ENCODE results near the gene NFIB.

Gene NFIB

DNA sequence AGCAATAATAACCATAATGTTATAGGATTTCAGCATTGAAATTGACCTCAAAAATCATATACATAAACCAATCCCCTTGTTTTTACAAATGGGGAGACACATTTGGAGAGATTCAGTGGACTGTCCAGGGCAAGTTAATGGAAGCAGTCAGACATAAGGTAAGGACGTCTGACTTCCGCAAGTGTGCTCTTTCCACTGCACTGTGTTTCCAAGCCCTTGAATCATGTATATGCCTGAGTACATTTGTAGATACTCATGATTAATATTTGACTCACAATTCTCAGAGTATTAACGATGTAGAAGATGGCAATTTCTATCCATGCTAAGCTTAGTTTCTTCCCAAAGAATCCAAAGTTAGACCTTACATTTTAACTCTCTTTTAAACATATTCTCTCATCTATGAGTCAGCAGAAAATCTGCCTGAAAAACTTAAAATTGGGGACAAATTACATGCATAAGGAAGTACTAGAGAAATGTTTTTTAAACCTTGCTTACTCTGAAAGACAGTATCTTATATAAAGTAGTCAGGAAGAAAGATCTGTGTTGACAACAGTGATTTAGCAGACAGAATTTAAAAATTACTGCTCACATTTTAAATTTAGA lies 165.3 kb downstream of the NFIB start:
- H3K79me2 ChIP-seq (ENCODE audit: low read length) = no peaks in the 10 kb centered on the region
- TF ChIP-seq, protein P1, sequence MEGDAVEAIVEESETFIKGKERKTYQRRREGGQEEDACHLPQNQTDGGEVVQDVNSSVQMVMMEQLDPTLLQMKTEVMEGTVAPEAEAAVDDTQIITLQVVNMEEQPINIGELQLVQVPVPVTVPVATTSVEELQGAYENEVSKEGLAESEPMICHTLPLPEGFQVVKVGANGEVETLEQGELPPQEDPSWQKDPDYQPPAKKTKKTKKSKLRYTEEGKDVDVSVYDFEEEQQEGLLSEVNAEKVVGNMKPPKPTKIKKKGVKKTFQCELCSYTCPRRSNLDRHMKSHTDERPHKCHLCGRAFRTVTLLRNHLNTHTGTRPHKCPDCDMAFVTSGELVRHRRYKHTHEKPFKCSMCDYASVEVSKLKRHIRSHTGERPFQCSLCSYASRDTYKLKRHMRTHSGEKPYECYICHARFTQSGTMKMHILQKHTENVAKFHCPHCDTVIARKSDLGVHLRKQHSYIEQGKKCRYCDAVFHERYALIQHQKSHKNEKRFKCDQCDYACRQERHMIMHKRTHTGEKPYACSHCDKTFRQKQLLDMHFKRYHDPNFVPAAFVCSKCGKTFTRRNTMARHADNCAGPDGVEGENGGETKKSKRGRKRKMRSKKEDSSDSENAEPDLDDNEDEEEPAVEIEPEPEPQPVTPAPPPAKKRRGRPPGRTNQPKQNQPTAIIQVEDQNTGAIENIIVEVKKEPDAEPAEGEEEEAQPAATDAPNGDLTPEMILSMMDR (IDR thresholded peaks at IDR 0.05; ENCODE audit: low read length) = no peak
- TF ChIP-seq EZH2 (optimal IDR thresholded peaks at IDR 0.05; ENCODE audit: low read depth, low read length) (no peak), EZH2phosphoT487 (IDR thresholded peaks at IDR 0.05; ENCODE audit: low read length) (no peak)
- no peak for DNase-seq
- no peaks in the 10 kb centered on the region for H3K9me3 ChIP-seq (replicated peaks; ENCODE audit: insufficient read depth, low read length)
- no peaks in the 10 kb centered on the region for H3K36me3 ChIP-seq (replicated peaks; ENCODE audit: insufficient read depth, low read length)
- H3K4me2 ChIP-seq (ENCODE audit: low read depth, low read length) = no peak overlapping the region
- no peak overlapping the region for H2AFZ ChIP-seq (ENCODE audit: low read length)
- no peaks in the 10 kb centered on the region for H3K27me3 ChIP-seq (replicated peaks; ENCODE audit: insufficient read depth, low read length)
- no peak overlapping the region for H3K4me3 ChIP-seq (ENCODE audit: low read length)
- H3F3A ChIP-seq (ENCODE audit: insufficient read depth, low read length) = no peaks in the 10 kb centered on the region
- H4K20me1 ChIP-seq (ENCODE audit: insufficient read depth, low read length) = no peaks in the 10 kb centered on the region
- H3K4me1 ChIP-seq (ENCODE audit: low read length) = no peaks in the 10 kb centered on the region
- no peak overlapping the region for H3K27ac ChIP-seq (ENCODE audit: low read length)
- no peaks in the 10 kb centered on the region for H3K9me2 ChIP-seq (replicated peaks; ENCODE audit: insufficient read depth, low read length)
- no peak overlapping the region for H3K9ac ChIP-seq (ENCODE audit: low read length)

DNA sequence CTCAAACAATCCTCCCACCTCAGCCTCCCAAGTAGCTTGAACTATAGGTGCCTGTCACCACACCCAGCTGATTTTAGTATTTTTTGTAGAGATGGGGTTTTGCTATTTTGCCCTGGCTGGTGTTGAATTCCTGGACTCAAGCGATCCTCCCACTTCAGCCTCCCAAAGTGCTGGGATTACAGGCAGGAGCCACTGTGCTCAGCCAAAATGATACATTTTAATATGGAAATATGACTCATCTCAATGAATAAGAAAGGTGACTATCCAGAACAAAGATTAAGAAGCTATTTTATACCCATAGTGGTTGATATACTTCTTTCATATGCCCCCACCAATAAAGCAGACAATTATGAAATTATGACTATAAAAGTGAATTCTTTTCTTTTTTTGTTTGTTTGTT lies 166.2 kb downstream of the NFIB start:
- Histone ChIP-seq H2AFZ (ENCODE audit: low read length) (no peak overlapping the region), H3K4me1 (ENCODE audit: low read length) (no peaks in the 10 kb centered on the region), H3K4me3 (ENCODE audit: low read length) (no peak overlapping the region), H3F3A (ENCODE audit: insufficient read depth, low read length) (no peaks in the 10 kb centered on the region), H3K4me2 (ENCODE audit: low read depth, low read length) (no peak overlapping the region), H4K20me1 (ENCODE audit: insufficient read depth, low read length) (no peaks in the 10 kb centered on the region), H3K36me3 (replicated peaks; ENCODE audit: insufficient read depth, low read length) (no peaks in the 10 kb centered on the region), H3K9ac (ENCODE audit: low read length) (no peak overlapping the region), H3K9me3 (replicated peaks; ENCODE audit: insufficient read depth, low read length) (no peaks in the 10 kb centered on the region), H3K27me3 (replicated peaks; ENCODE audit: insufficient read depth, low read length) (no peaks in the 10 kb centered on the region), H3K79me2 (ENCODE audit: low read length) (no peaks in the 10 kb centered on the region), H3K9me2 (replicated peaks; ENCODE audit: insufficient read depth, low read length) (no peaks in the 10 kb centered on the region), H3K27ac (ENCODE audit: low read length) (no peak overlapping the region)
- no peak for DNase-seq
- TF ChIP-seq EZH2phosphoT487 (IDR thresholded peaks at IDR 0.05; ENCODE audit: low read length) (no peak), EZH2 (optimal IDR thresholded peaks at IDR 0.05; ENCODE audit: low read depth, low read length) (no peak)
- TF ChIP-seq, protein P1 (IDR thresholded peaks at IDR 0.05; ENCODE audit: low read length) = no peak

DNA sequence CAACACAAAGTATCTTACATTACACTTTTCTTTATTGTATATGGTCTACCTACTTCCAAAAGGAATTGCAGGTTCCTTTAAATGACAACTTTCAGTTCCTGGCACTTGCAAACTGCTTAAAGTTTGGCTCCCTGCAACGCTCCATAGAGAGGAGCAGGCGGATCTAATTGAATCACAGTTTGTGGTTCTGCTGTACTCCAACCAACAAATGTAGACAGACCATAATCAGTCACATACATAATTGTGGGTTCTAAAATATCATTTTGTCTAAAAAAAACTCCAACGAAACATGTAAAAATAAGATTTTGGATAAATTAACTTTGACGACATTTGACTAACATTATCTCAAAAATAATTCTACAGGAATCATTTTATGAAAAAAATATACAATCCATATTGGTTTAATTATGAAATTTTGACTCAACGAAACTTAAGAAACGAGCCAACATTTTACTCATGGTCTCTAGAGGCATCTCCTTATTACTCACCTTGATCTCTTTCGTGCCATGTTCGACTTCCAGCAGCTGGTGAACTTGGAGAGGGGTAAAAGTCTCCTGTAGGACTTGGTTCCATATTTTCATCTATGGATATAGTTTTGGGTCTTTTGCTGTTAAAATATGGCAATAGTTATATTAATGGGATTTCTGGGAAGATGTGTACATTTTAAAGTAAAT lies 167.6 kb downstream of the NFIB start:
- Histone ChIP-seq H3K27ac (ENCODE audit: low read length) (no peak overlapping the region), H3K9me3 (replicated peaks; ENCODE audit: insufficient read depth, low read length) (no peaks in the 10 kb centered on the region), H3F3A (ENCODE audit: insufficient read depth, low read length) (no peaks in the 10 kb centered on the region), H2AFZ (ENCODE audit: low read length) (no peak overlapping the region), H3K4me2 (ENCODE audit: low read depth, low read length) (no peak overlapping the region), H3K79me2 (ENCODE audit: low read length) (no peaks in the 10 kb centered on the region), H3K4me1 (ENCODE audit: low read length) (no peaks in the 10 kb centered on the region), H3K36me3 (replicated peaks; ENCODE audit: insufficient read depth, low read length) (no peaks in the 10 kb centered on the region), H3K27me3 (replicated peaks; ENCODE audit: insufficient read depth, low read length) (no peaks in the 10 kb centered on the region), H3K4me3 (ENCODE audit: low read length) (no peak overlapping the region), H3K9me2 (replicated peaks; ENCODE audit: insufficient read depth, low read length) (no peaks in the 10 kb centered on the region), H3K9ac (ENCODE audit: low read length) (no peak overlapping the region), H4K20me1 (ENCODE audit: insufficient read depth, low read length) (no peaks in the 10 kb centered on the region)
- TF ChIP-seq EZH2 (optimal IDR thresholded peaks at IDR 0.05; ENCODE audit: low read depth, low read length) = no peak
- TF ChIP-seq EZH2phosphoT487 (IDR thresholded peaks at IDR 0.05; ENCODE audit: low read length) = no peak
- DNase-seq = no peak

DNA sequence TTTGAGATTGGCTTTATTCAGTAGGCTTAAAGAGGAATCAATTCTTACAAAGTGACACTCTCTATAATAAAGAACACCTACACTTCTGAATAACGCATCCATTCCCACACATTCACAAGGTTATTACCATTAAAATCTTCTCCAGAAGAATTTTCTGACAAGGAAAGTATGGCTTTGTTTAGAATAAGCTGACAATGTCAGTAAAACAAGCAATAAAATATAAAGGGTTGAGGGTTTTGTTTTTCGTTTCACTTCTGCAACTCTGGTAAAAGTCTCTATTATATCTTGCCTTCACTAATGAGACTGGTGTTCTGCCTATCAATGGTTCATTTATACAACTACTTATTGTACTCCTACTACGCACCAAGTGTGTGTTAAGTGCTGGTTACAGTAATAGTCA lies 169.7 kb downstream of the NFIB start:
- Histone ChIP-seq H3K27ac (ENCODE audit: low read length) (no peak overlapping the region), H3K36me3 (replicated peaks; ENCODE audit: insufficient read depth, low read length) (no peaks in the 10 kb centered on the region), H2AFZ (ENCODE audit: low read length) (no peak overlapping the region), H3K79me2 (ENCODE audit: low read length) (no peaks in the 10 kb centered on the region), H3K4me2 (ENCODE audit: low read depth, low read length) (no peak overlapping the region), H3K27me3 (replicated peaks; ENCODE audit: insufficient read depth, low read length) (no peaks in the 10 kb centered on the region), H3F3A (ENCODE audit: insufficient read depth, low read length) (no peaks in the 10 kb centered on the region), H3K9me3 (replicated peaks; ENCODE audit: insufficient read depth, low read length) (no peaks in the 10 kb centered on the region), H3K4me1 (ENCODE audit: low read length) (no peaks in the 10 kb centered on the region), H3K9ac (ENCODE audit: low read length) (no peak overlapping the region), H3K9me2 (replicated peaks; ENCODE audit: insufficient read depth, low read length) (no peaks in the 10 kb centered on the region), H4K20me1 (ENCODE audit: insufficient read depth, low read length) (no peaks in the 10 kb centered on the region), H3K4me3 (ENCODE audit: low read length) (no peak overlapping the region)
- TF ChIP-seq EZH2 (optimal IDR thresholded peaks at IDR 0.05; ENCODE audit: low read depth, low read length) (no peak), EZH2phosphoT487 (IDR thresholded peaks at IDR 0.05; ENCODE audit: low read length) (no peak)
- TF ChIP-seq, protein P1 (IDR thresholded peaks at IDR 0.05; ENCODE audit: low read length) = no peak
- DNase-seq = no peak
